DMS 273 treated with DMSO at 0.1 percent for 48 hours (cell line): ENCODE results near the gene RXFP3.

ENCODE experiments used
- DNase-seq: peaks from one replicate; lab custom pipeline; 2025; lab: John Stamatoyannopoulos, UW

RXFP3 gene

GRCh38 chr5:33981408-33982162, 45.4 kb downstream of the RXFP3 start:
- no peak for DNase-seq

DNA sequence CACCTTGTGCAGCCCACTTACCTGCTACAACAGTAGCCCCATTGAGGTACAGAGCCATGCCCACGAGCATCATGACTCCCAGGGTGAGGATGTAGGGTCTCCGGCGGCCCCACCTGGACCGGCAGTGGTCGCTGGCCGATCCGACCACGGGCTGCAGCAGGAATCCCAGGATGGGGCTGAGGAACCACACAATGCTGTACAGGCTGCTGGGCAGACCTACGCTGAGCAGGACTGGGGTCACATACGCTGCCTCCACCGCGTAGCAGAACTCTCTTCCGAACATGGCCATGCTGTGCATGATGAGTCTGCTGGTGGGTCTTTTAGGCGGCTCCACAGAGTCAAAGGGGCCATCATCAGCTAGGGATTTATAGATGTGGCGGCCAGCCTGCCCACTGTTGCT, 48.0 kb downstream of the RXFP3 start:
- DNase-seq = no peak

DNA sequence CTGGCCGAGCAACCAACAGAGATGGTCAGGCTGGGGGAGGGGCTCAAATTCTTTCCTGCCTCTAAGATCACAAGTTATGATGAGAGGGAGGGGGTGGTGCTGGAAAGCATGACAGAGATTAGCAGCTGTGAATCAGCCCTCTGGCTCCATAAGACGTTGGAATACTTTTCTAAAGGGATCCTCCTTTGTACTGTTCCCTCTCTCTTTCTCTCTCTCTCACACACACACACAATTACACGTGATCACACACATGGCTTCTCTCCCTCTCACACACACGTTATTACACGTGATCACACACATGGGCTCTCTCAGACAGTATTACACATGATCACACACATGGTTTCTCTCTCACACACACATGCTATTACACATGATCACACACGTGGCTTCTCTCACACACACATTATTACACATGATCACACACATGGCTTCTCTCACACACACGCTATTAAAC, 48.5 kb downstream of the RXFP3 start, which contains the start of gene SLC45A2:
Gene SLC45A2, minus strand, starts transcription at position 23 of the 454 bp plus-strand sequence. CDS start 110 bp downstream, outside the sequence.
- no peak for DNase-seq

DNA sequence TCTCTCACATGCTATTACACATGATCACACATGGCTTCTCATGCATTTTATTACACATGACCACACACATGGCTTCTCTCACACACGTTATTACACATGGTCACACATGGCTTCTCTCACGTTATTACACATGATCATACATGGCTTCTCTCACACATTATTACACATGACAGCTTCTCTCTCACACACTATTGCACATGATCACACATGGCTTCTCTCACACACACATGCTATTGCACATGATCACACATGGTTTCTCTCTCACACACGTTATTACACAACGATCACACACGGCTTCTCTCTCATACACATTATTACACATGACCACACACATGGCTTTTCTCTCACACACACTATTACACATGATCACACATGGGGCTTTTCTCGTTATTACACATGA, 49.3 kb downstream of the RXFP3 start:
- no peak for DNase-seq
